Measurements from ENCODE around the gene CD180. TPM values are rescaled to one million over a fixed set of nuclear protein-coding genes. Genes with fewer than 3 reads are reported as not detected.

Gene CD180
- total and polyA plus RNA-seq, 4 donors = 0.59 to 2.6 (median 2.2) TPM

- peaks cover 0 to 22% (median 16%) of the 10 kb centered on the region in 5 donors for H3K4me1 ChIP-seq (ENCODE audit: control insufficient read depth in 5 of 5, insufficient read depth in 5 of 5, low read length in 5 of 5)
- no peak overlapping the region for H3K27ac ChIP-seq (ENCODE audit: low read depth in 1 of 2, low read length in 1 of 2)
- no peak overlapping the region for H3K9ac ChIP-seq (ENCODE audit: insufficient read depth in 1 of 2, low read length in 2 of 2)
- H3K4me3 ChIP-seq = no peak overlapping the region
- DNase-seq = no peak
- no peak for TF ChIP-seq CTCF (IDR thresholded peaks at IDR 0.05; ENCODE audit: control extremely low read depth, extremely low read depth)
- no peak for ATAC-seq (ENCODE audit: insufficient read depth, low FRiP score)
- WGBS, 2 donors = 93 to 97% methylated on average over 6 of the region's 6 CpGs
- no peaks in the 10 kb centered on the region for H3K36me3 ChIP-seq (ENCODE audit: control insufficient read depth in 4 of 4, insufficient read depth in 4 of 4, low read length in 4 of 4)
- H3K9me3 ChIP-seq (ENCODE audit: control insufficient read depth in 4 of 4, insufficient read depth in 3 of 4, low read length in 3 of 4) = no peaks in the 10 kb centered on the region
- no peaks in the 10 kb centered on the region for H3K27me3 ChIP-seq (ENCODE audit: control insufficient read depth in 3 of 3, insufficient read depth in 3 of 3, low read length in 2 of 3)
Observed at GRCh38 chr5:67214036-67214435, 17.4 kb upstream of the CD180 start.

GRCh38 chr5:67211926-67212325 is 15.3 kb upstream of the CD180 start:
- H3K27me3 ChIP-seq (ENCODE audit: control insufficient read depth in 3 of 3, insufficient read depth in 3 of 3, low read length in 2 of 3) = no peaks in the 10 kb centered on the region
- DNase-seq (no peak), ATAC-seq (ENCODE audit: insufficient read depth, low FRiP score) (no peak)
- no peak overlapping the region for H3K9ac ChIP-seq (ENCODE audit: insufficient read depth in 1 of 2, low read length in 2 of 2)
- no peak for TF ChIP-seq CTCF (IDR thresholded peaks at IDR 0.05; ENCODE audit: control extremely low read depth, extremely low read depth)
- WGBS, 2 donors = 92 to 96% methylated on average over 2 of the region's 2 CpGs
- no peaks in the 10 kb centered on the region for H3K36me3 ChIP-seq (ENCODE audit: control insufficient read depth in 4 of 4, insufficient read depth in 4 of 4, low read length in 4 of 4)
- H3K4me1 ChIP-seq (ENCODE audit: control insufficient read depth in 5 of 5, insufficient read depth in 5 of 5, low read length in 5 of 5) = peaks cover 0 to 22% (median 12%) of the 10 kb centered on the region in 5 donors
- H3K4me3 ChIP-seq = no peak overlapping the region
- no peak overlapping the region for H3K27ac ChIP-seq (ENCODE audit: low read depth in 1 of 2, low read length in 1 of 2)
- no peaks in the 10 kb centered on the region for H3K9me3 ChIP-seq (ENCODE audit: control insufficient read depth in 4 of 4, insufficient read depth in 3 of 4, low read length in 3 of 4)

- H3K36me3 ChIP-seq (ENCODE audit: control insufficient read depth in 4 of 4, insufficient read depth in 4 of 4, low read length in 4 of 4) = no peaks in the 10 kb centered on the region
- no peaks in the 10 kb centered on the region for H3K9me3 ChIP-seq (ENCODE audit: control insufficient read depth in 4 of 4, insufficient read depth in 3 of 4, low read length in 3 of 4)
- H3K4me3 ChIP-seq = no peak overlapping the region
- 26% methylated on average over 11 of the region's 11 CpGs for WGBS, 2 donors
- peak; percentile 62 to 89 (median 82) for DNase-seq
- TF ChIP-seq CTCF (IDR thresholded peaks at IDR 0.05; ENCODE audit: control extremely low read depth, extremely low read depth) = peak; percentile 60
- H3K27me3 ChIP-seq (ENCODE audit: control insufficient read depth in 3 of 3, insufficient read depth in 3 of 3, low read length in 2 of 3) = no peaks in the 10 kb centered on the region
- peak overlapping the region in 1 of 2 donors; percentile 36 for H3K9ac ChIP-seq (ENCODE audit: insufficient read depth in 1 of 2, low read length in 2 of 2)
- ATAC-seq (ENCODE audit: insufficient read depth, low FRiP score) = peak; percentile 61
- H3K4me1 ChIP-seq (ENCODE audit: control insufficient read depth in 5 of 5, insufficient read depth in 5 of 5, low read length in 5 of 5) = peaks cover 0 to 15% (median 2%) of the 10 kb centered on the region in 5 donors
- H3K27ac ChIP-seq (ENCODE audit: low read depth in 1 of 2, low read length in 1 of 2) = no peak overlapping the region
Observed at GRCh38 chr5:67209141-67209771, 12.7 kb upstream of the CD180 start.

- no peak for ATAC-seq (ENCODE audit: insufficient read depth, low FRiP score)
- no peak for DNase-seq
- no peaks in the 10 kb centered on the region for H3K9me3 ChIP-seq (ENCODE audit: control insufficient read depth in 4 of 4, insufficient read depth in 3 of 4, low read length in 3 of 4)
- no peaks in the 10 kb centered on the region for H3K27me3 ChIP-seq (ENCODE audit: control insufficient read depth in 3 of 3, insufficient read depth in 3 of 3, low read length in 2 of 3)
- no peaks in the 10 kb centered on the region for H3K36me3 ChIP-seq (ENCODE audit: control insufficient read depth in 4 of 4, insufficient read depth in 4 of 4, low read length in 4 of 4)
- TF ChIP-seq CTCF (IDR thresholded peaks at IDR 0.05; ENCODE audit: control extremely low read depth, extremely low read depth) = no peak
- H3K9ac ChIP-seq (ENCODE audit: insufficient read depth in 1 of 2, low read length in 2 of 2) = no peak overlapping the region
- H3K27ac ChIP-seq (ENCODE audit: low read depth in 1 of 2, low read length in 1 of 2) = no peak overlapping the region
- H3K4me1 ChIP-seq (ENCODE audit: control insufficient read depth in 5 of 5, insufficient read depth in 5 of 5, low read length in 5 of 5) = peaks cover 0 to 18% (median 3%) of the 10 kb centered on the region in 5 donors
- WGBS, 2 donors = 92 to 97% methylated on average over 3 of the region's 3 CpGs
- H3K4me3 ChIP-seq = no peak overlapping the region
Observed at GRCh38 chr5:67208403-67208802, 11.8 kb upstream of the CD180 start.

Data from lung (tissue), 12 donors.